H1 (cell line): ENCODE data around the gene ARL2. TPM values are rescaled to one million over a fixed set of nuclear protein-coding genes. Genes with fewer than 3 reads are reported as not detected.

Source experiments
- CTCF ChIA-PET: fragments of 300-600 bp; sonication (Branson Sonifier 250); formaldehyde crosslinking; loops from one replicate; lab custom pipeline; 2021; ENCODE audit not compliant: partially characterized antibody; lab: Charles Lee
- POLR2A ChIA-PET: fragments of 300-600 bp; sonication (Branson Sonifier 250); formaldehyde crosslinking; loops from one replicate; lab custom pipeline; 2021; ENCODE audit warnings: inconsistent platforms; ENCODE audit not compliant: partially characterized antibody; lab: Charles Lee
- DNase-seq, 2 experiments: peaks; one replicate each; pipeline versions ENCODE4 v3.0.0 to v3.0.0-alpha.2; 2010 to 2022; ENCODE audit warnings: low spot score in 2 of 2, low read depth in 1 of 2, mixed read lengths in 1 of 2
- FAIRE-seq: peaks from 2 replicates; lab custom pipeline; 2011; peaks lifted over from hg19 to GRCh38; lab: Jason Lieb, UNC
- H2AFZ ChIP-seq: 2 replicates; pipeline ENCODE4 v1.8.1; 2012; ENCODE audit warnings: low read length, inconsistent platforms
- H2AK5ac ChIP-seq: 2 replicates; pipeline ENCODE4 v1.6.1; 2013; ENCODE audit warnings: low read depth, low read length
- H2BK120ac ChIP-seq: replicated peaks from 2 replicates; pipeline ENCODE3; 2013; ENCODE audit warnings: low read depth, low read length, inconsistent platforms
- H2BK12ac ChIP-seq: 2 replicates; pipeline ENCODE4 v1.6.1; 2013; ENCODE audit warnings: low read depth, low read length
- H2BK15ac ChIP-seq: 2 replicates; pipeline ENCODE4 v1.6.1; 2013; ENCODE audit warnings: low read length
- H2BK20ac ChIP-seq: 2 replicates; pipeline ENCODE4 v1.6.1; 2013; ENCODE audit warnings: low read length
- H2BK5ac ChIP-seq: 2 replicates; pipeline ENCODE4 v1.6.1; 2013; ENCODE audit warnings: low read depth, low read length
- H3K14ac ChIP-seq: 2 replicates; pipeline ENCODE4 v1.6.1; 2013; ENCODE audit warnings: inconsistent platforms; ENCODE audit not compliant: insufficient read length
- H3K18ac ChIP-seq: 2 replicates; pipeline ENCODE4 v1.6.1; 2013; ENCODE audit warnings: low read length; ENCODE audit errors: extremely low read depth
- H3K23ac ChIP-seq: 2 replicates; pipeline ENCODE4 v1.6.1; 2013; ENCODE audit warnings: inconsistent platforms; ENCODE audit not compliant: insufficient read length
- H3K23me2 ChIP-seq: 2 replicates; pipeline ENCODE4 v1.6.1; 2013; ENCODE audit warnings: low read depth, low read length
- H3K27ac ChIP-seq: 2 replicates; pipeline ENCODE4 v1.6.1; 2011; ENCODE audit warnings: low read depth, low read length, inconsistent platforms
- H3K27me3 ChIP-seq, 4 experiments: replicated peaks in 1 of 4; 1 replicate in 1 of 4; 2 replicates in 3 of 4; pipeline versions ENCODE4 v1.6.1 to v1.8.1; 2011 to 2013; ENCODE audit warnings: low read length in 3 of 4, mild to moderate bottlenecking in 3 of 4, inconsistent platforms in 2 of 4, mixed read lengths in 2 of 4, moderate library complexity in 1 of 4; ENCODE audit not compliant: control insufficient read depth in 3 of 4, insufficient read depth in 3 of 4; ENCODE audit errors: extremely low read depth in 1 of 4
- H3K36me3 ChIP-seq, 4 experiments: 2 replicates each; pipeline versions ENCODE4 v1.6.1 to v1.8.1; 2011 to 2013; ENCODE audit warnings: mild to moderate bottlenecking in 4 of 4, low read length in 3 of 4, moderate library complexity in 2 of 4, control low read depth in 1 of 4, inconsistent platforms in 1 of 4; ENCODE audit not compliant: insufficient read depth in 4 of 4, control insufficient read depth in 2 of 4
- H3K4ac ChIP-seq: replicated peaks from 2 replicates; pipeline ENCODE3; 2013; ENCODE audit warnings: low read length, low read depth, mixed read lengths, inconsistent platforms; ENCODE audit not compliant: insufficient read length
- H3K4me1 ChIP-seq, 4 experiments: replicated peaks in 1 of 4; 1 replicate in 1 of 4; 2 replicates in 3 of 4; pipeline versions ENCODE4 v1.6.1 to v1.8.1; 2011 to 2013; ENCODE audit warnings: low read length in 3 of 4, inconsistent platforms in 2 of 4, mixed read lengths in 1 of 4; ENCODE audit not compliant: insufficient read depth in 4 of 4, control insufficient read depth in 3 of 4
- H3K4me2 ChIP-seq, 2 experiments: 2 replicates each; pipeline versions ENCODE4 v1.6.1 to v1.8.1; 2011 to 2013; ENCODE audit warnings: low read depth in 2 of 2, low read length in 2 of 2, control low read depth in 1 of 2, inconsistent platforms in 1 of 2, mild to moderate bottlenecking in 1 of 2; ENCODE audit not compliant: insufficient read depth in 1 of 2
- H3K4me3 ChIP-seq, 4 experiments: fragments of 200-600, 300-600 bp in 1 of 4; sonication (generic), shearing (Covaris generic), sonication (Bioruptor Twin) in 1 of 4; 2 replicates each; pipeline versions ENCODE4 v1.5.1 to v1.8.1; 2011 to 2016; ENCODE audit warnings: low read length in 4 of 4, low read depth in 3 of 4, control low read depth in 2 of 4, inconsistent platforms in 2 of 4, mild to moderate bottlenecking in 2 of 4, mixed read lengths in 1 of 4, moderate library complexity in 1 of 4; ENCODE audit not compliant: insufficient read depth in 2 of 4; ENCODE audit errors: extremely low read depth in 1 of 4
- H3K56ac ChIP-seq: replicated peaks from 2 replicates; pipeline ENCODE3; 2013; ENCODE audit warnings: low read depth, mild to moderate bottlenecking, mixed read lengths, low read length, inconsistent platforms; ENCODE audit not compliant: insufficient read length
- H3K79me1 ChIP-seq: 2 replicates; pipeline ENCODE4 v1.6.1; 2013; ENCODE audit warnings: low read depth, low read length, control low read depth
- H3K79me2 ChIP-seq, 2 experiments: 2 replicates each; pipeline versions ENCODE4 v1.6.1 to v1.8.1; 2012 to 2013; ENCODE audit warnings: low read length in 2 of 2, mild to moderate bottlenecking in 2 of 2, inconsistent platforms in 1 of 2; ENCODE audit not compliant: insufficient read depth in 2 of 2, control insufficient read depth in 1 of 2
- H3K9ac ChIP-seq, 4 experiments: replicated peaks in 1 of 4; 1 replicate in 1 of 4; 2 replicates in 3 of 4; pipeline versions ENCODE4 v1.6.1 to v1.8.1; 2011 to 2013; ENCODE audit warnings: low read depth in 3 of 4, low read length in 3 of 4, control low read depth in 2 of 4, mild to moderate bottlenecking in 2 of 4, moderate library complexity in 2 of 4, inconsistent platforms in 1 of 4; ENCODE audit errors: extremely low read depth in 1 of 4
- H3K9me3 ChIP-seq, 2 experiments: 2 replicates each; pipeline versions ENCODE4 v1.6.1 to v1.8.1; 2012 to 2013; ENCODE audit warnings: mild to moderate bottlenecking in 2 of 2, moderate library complexity in 2 of 2, control low read depth in 1 of 2, inconsistent platforms in 1 of 2, low read depth in 1 of 2, low read length in 1 of 2, mixed read lengths in 1 of 2; ENCODE audit not compliant: insufficient read depth in 2 of 2
- H4K20me1 ChIP-seq, 2 experiments: replicated peaks in 1 of 2; 2 replicates each; pipeline versions ENCODE3 to v1.8.1; 2011 to 2013; ENCODE audit warnings: inconsistent platforms in 2 of 2, low read length in 2 of 2, mild to moderate bottlenecking in 1 of 2; ENCODE audit not compliant: insufficient read depth in 2 of 2, control insufficient read depth in 1 of 2
- H4K5ac ChIP-seq: 2 replicates; pipeline ENCODE4 v1.6.1; 2013; ENCODE audit warnings: low read length, low read depth, mixed read lengths, inconsistent platforms; ENCODE audit not compliant: insufficient read length
- H4K8ac ChIP-seq: 2 replicates; pipeline ENCODE4 v1.8.0; 2013; ENCODE audit warnings: mild to moderate bottlenecking, moderate library complexity, low read length, inconsistent platforms; ENCODE audit not compliant: insufficient read depth; ENCODE audit errors: extremely low read depth
- H4K91ac ChIP-seq: replicated peaks from 2 replicates; pipeline ENCODE3; 2013; ENCODE audit warnings: low read length, mixed read lengths, inconsistent platforms; ENCODE audit not compliant: insufficient read length
- CBX8 ChIP-seq: fragments of 300-800, 300-1000 bp; sonication (generic); IDR thresholded peaks from 2 replicates; pipeline ENCODE4 v1.7.1; 2016; ENCODE audit warnings: low read depth, low read length, borderline replicate concordance
- CREB1 ChIP-seq: IDR thresholded peaks from 2 replicates; pipeline ENCODE4 v1.6.1; 2012; ENCODE audit warnings: inconsistent platforms
- JUN ChIP-seq: IDR thresholded peaks from 2 replicates; pipeline ENCODE4 v1.6.1; 2011; ENCODE audit warnings: low read depth, mild to moderate bottlenecking, improper control_type of control experiment, low read length
- POLR2A ChIP-seq, 2 experiments: IDR thresholded peaks; 1 replicate in 1 of 2; 2 replicates in 1 of 2; pipeline ENCODE4 v1.6.1; 2011; ENCODE audit warnings: low read depth in 2 of 2, low read length in 2 of 2, mild to moderate bottlenecking in 2 of 2; ENCODE audit errors: control extremely low read depth in 1 of 2
- SAP30 ChIP-seq: fragments of 300-600 bp; sonication (generic); IDR thresholded peaks from 2 replicates; pipeline ENCODE4 v1.7.1; 2012; ENCODE audit warnings: low read length, moderate library complexity, mild to moderate bottlenecking, inconsistent platforms; ENCODE audit not compliant: insufficient read depth, insufficient replicate concordance
- TAF7 ChIP-seq: optimal IDR thresholded peaks from 2 replicates; pipeline ENCODE3; 2011; ENCODE audit warnings: low read depth, mild to moderate bottlenecking, inconsistent platforms, low read length, moderate library complexity, borderline replicate concordance
- WGBS, 2 experiments: shearing (Covaris generic) in 1 of 2; methylation state at CpG; one replicate each; pipeline versions ENCODE4 v1.1.6 to v1.1.7; 2013 to 2015; ENCODE audit warnings: low lambda C conversion rate in 2 of 2, mixed read lengths in 2 of 2, inconsistent platforms in 1 of 2, low coverage in 1 of 2, missing lambda C conversion rate in 1 of 2; ENCODE audit not compliant: insufficient replicate concordance in 2 of 2, insufficient coverage in 1 of 2, insufficient read length in 1 of 2; ENCODE audit errors: extremely low coverage in 1 of 2, missing lambda C conversion rate in 1 of 2; 5-methylcytosine and 5-hydroxymethylcytosine counted together
- polyA plus RNA-seq, 7 experiments: library from polyadenylated mRNA; depleted of rRNA in 3 of 7; stranded (reverse) in 5 of 7; unstranded in 2 of 7; fragments of >200 nt in 5 of 7; fragments of 200-250 nt in 2 of 7; gene quantifications; 1 replicate in 5 of 7; 2 replicates in 1 of 7; 4 replicates in 1 of 7; pipeline versions ENCODE4 v1.2.1 to v1.2.3, GENCODE V29; 2011 to 2013; ENCODE audit warnings: missing spikeins in 2 of 7, mixed read lengths in 2 of 7
- total RNA-seq: library from RNA; stranded (reverse); fragmentation: NEBNext Ultra II Directional; extraction: Animal tissue kit (Norgen Biotek cat#: 25700); gene quantifications from 2 replicates; pipeline ENCODE4 v1.2.1, GENCODE V29; 2021
- TF ChIP-seq, protein P1 (sequence below): IDR thresholded peaks from 2 replicates; pipeline ENCODE4 v1.6.1; 2012; ENCODE audit warnings: inconsistent platforms

Gene ARL2
- total and polyA plus RNA-seq, 2 of the 8 experiments (the other 6 are each of a cell fraction or from before 2014, with no cell fraction given): 186 to 535 TPM

DNA sequence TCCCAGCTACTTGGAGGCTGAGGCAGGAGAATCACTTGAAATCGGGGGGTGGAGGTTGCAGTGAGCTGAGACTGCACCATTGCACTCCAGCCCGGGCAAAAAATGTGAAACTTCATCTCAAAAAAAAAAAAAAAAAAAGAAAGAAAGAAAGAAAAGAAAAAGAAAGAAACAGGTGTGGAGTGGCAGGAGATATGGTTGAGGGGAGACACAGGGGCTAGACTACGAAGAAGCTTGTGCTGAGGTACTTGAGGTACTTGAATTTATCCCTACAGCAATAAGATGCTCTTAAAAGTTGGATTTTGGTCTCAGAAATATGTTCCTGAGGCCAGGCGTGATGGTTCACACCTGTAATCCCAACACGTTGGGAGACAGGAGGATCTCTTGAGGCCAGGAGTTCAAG, 39.8 kb upstream of the ARL2 start:
- Histone ChIP-seq H2BK12ac (no peak overlapping the region), H3K4me1 (no peaks in the 10 kb centered on the region), H3K9me3 (peaks cover 0 to 4% of the 10 kb centered on the region in 2 experiments; a peak in 1 of 4 replicates), H3K27ac (no peak overlapping the region), H3K27me3 (peaks cover 0 to 12% (median 7%) of the 10 kb centered on the region in 4 experiments; a peak in 5 of 7 replicates), H2AFZ (no peak overlapping the region), H2BK15ac (no peak overlapping the region), H4K5ac (no peak overlapping the region), H3K79me2 (no peaks in the 10 kb centered on the region), H2BK120ac (no peak overlapping the region), H3K23me2 (no peaks in the 10 kb centered on the region), H2AK5ac (no peak overlapping the region), H3K36me3 (no peaks in the 10 kb centered on the region), H3K4ac (no peak overlapping the region), H3K4me2 (no peak overlapping the region), H3K14ac (no peak overlapping the region), H3K18ac (no peak overlapping the region), H3K56ac (no peak overlapping the region), H4K91ac (no peak overlapping the region), H3K23ac (no peak overlapping the region), H2BK5ac (no peak overlapping the region), H2BK20ac (no peak overlapping the region), H3K4me3 (no peak overlapping the region), H3K79me1 (no peaks in the 10 kb centered on the region), H4K20me1 (no peaks in the 10 kb centered on the region), H3K9ac (no peak overlapping the region), H4K8ac (no peak overlapping the region)
- WGBS, 2 experiments: 82% methylated on average over 4 of the region's 5 CpGs; no CpG with 5 or more reads in 1 of the 2 experiments
- TF ChIP-seq TAF7: no peak
- TF ChIP-seq CREB1: no peak
- TF ChIP-seq, protein P1, sequence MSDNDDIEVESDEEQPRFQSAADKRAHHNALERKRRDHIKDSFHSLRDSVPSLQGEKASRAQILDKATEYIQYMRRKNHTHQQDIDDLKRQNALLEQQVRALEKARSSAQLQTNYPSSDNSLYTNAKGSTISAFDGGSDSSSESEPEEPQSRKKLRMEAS: no peak
- TF ChIP-seq CBX8: no peak
- TF ChIP-seq JUN: no peak
- no peak for TF ChIP-seq SAP30
- no peak for TF ChIP-seq POLR2A (IDR thresholded peaks at IDR 0.05; ENCODE audit: control extremely low read depth in 1 of 2, low read depth in 2 of 2, low read length in 2 of 2)
- POLR2A ChIA-PET: no interaction called here
- FAIRE-seq: no peak
- no peak for DNase-seq
- CTCF ChIA-PET: interaction anchor here (0.7 to 1.3 kb wide), 2 partner anchors 40 to 1165 kb away, joined by 3 to 4 read pairs; partner anchors contain the start of gene ARL2
